NCI-H2227 treated with DMSO at 0.1 percent for 48 hours (cell line): ENCODE results near the gene NRBP1.
"Not testable (repeated sequence)": the region's sequence is repeated elsewhere in the genome, so short reads cannot be mapped to it uniquely, and the experiment has no call there.

ENCODE experiments used
- DNase-seq: peaks from one replicate; lab custom pipeline; 2025; lab: John Stamatoyannopoulos, UW

NRBP1 gene

GRCh38 chr2:27421660-27422250 is 6.7 kb upstream of the NRBP1 start:
- no peak for DNase-seq

- no peak for DNase-seq
These were observed 5.5 kb upstream of the NRBP1 start for GRCh38 chr2:27422958-27423357.

GRCh38 chr2:27425039-27425438 is 3.4 kb upstream of the NRBP1 start:
- not testable (repeated sequence) for DNase-seq

- peak; percentile 80 for DNase-seq
These were observed 593 bp upstream of the NRBP1 start for GRCh38 chr2:27427863-27428212.

GRCh38 chr2:27428978-27429541 is 629 bp downstream of the NRBP1 start:
- DNase-seq = peak; percentile 65

GRCh38 chr2:27431395-27431794 is 3.0 kb downstream of the NRBP1 start:
- DNase-seq = no peak

- DNase-seq = no peak
These were observed 7.2 kb downstream of the NRBP1 start for GRCh38 chr2:27435628-27436027.

GRCh38 chr2:27441226-27441926 is 12.9 kb downstream of the NRBP1 start:
- no peak for DNase-seq

GRCh38 chr2:27441958-27442919 is 13.8 kb downstream of the NRBP1 start, which contains the start of gene KRTCAP3:
Gene KRTCAP3 (plus strand): TSS chr2:27442381. CDS start chr2:27442413, 32 bp downstream.
- DNase-seq = no peak

GRCh38 chr2:27442920-27443282 is 14.5 kb downstream of the NRBP1 start:
- DNase-seq = no peak

- no peak for DNase-seq
These were observed 16.7 kb downstream of the NRBP1 start for GRCh38 chr2:27445155-27445554.

GRCh38 chr2:27445615-27446014 is 17.2 kb downstream of the NRBP1 start:
- DNase-seq = no peak

- no peak for DNase-seq
These were observed 17.6 kb downstream of the NRBP1 start for GRCh38 chr2:27446057-27446456.

- no peak for DNase-seq
These were observed 19.9 kb downstream of the NRBP1 start for GRCh38 chr2:27448381-27448780.

GRCh38 chr2:27451095-27451494 is 22.7 kb downstream of the NRBP1 start:
- no peak for DNase-seq

- DNase-seq = no peak
These were observed 25.5 kb downstream of the NRBP1 start for GRCh38 chr2:27453968-27454367.

- no peak for DNase-seq
These were observed 32.7 kb downstream of the NRBP1 start for GRCh38 chr2:27461118-27461517.

GRCh38 chr2:27464443-27464842 is 36.0 kb downstream of the NRBP1 start:
- DNase-seq = no peak

GRCh38 chr2:27471961-27472360 is 43.5 kb downstream of the NRBP1 start:
- DNase-seq = no peak

GRCh38 chr2:27485496-27485895 is 57.1 kb downstream of the NRBP1 start:
- no peak for DNase-seq

- no peak for DNase-seq
These were observed 60.7 kb downstream of the NRBP1 start for GRCh38 chr2:27489118-27489497.
